Lung (tissue), 12 donors: Measurements from ENCODE around the gene OR6J1. TPM values are rescaled to one million over a fixed set of nuclear protein-coding genes. Genes with fewer than 3 reads are reported as not detected.

Experiments
- ATAC-seq: fragments of 200-7000 bp; cut with Tn5 transposase; one replicate; pipeline ENCODE4 v1.9.1; 2020; ENCODE audit warnings: moderate number of reproducible peaks; ENCODE audit not compliant: insufficient read depth, low FRiP score
- DNase-seq, 3 donors: peaks; one replicate each; pipeline ENCODE4 v3.0.0-alpha.2; 2013 to 2017
- H3K27ac ChIP-seq, 2 donors: one replicate each; pipeline ENCODE4 v1.5.1; 2013; ENCODE audit warnings: mild to moderate bottlenecking in 2 of 2, moderate library complexity in 2 of 2, control low read depth in 1 of 2, inconsistent platforms in 1 of 2, low read depth in 1 of 2, low read length in 1 of 2
- H3K27me3 ChIP-seq, 3 donors: one replicate each; pipeline ENCODE4 v1.5.1; 2013; ENCODE audit warnings: low read length in 2 of 3; ENCODE audit not compliant: control insufficient read depth in 3 of 3, insufficient read depth in 3 of 3
- H3K36me3 ChIP-seq, 4 donors: one replicate each; pipeline ENCODE4 v1.5.1; 2013; ENCODE audit warnings: low read length in 4 of 4, mild to moderate bottlenecking in 1 of 4, moderate library complexity in 1 of 4; ENCODE audit not compliant: control insufficient read depth in 4 of 4, insufficient read depth in 4 of 4
- H3K4me1 ChIP-seq, 5 donors: one replicate each; pipeline ENCODE4 v1.5.1; 2013; ENCODE audit warnings: low read length in 5 of 5, mild to moderate bottlenecking in 2 of 5, moderate library complexity in 1 of 5; ENCODE audit not compliant: control insufficient read depth in 5 of 5, insufficient read depth in 5 of 5
- H3K4me3 ChIP-seq: one replicate; pipeline ENCODE4 v1.5.1; 2013; ENCODE audit warnings: mild to moderate bottlenecking, control low read depth, moderate library complexity
- H3K9ac ChIP-seq, 2 donors: one replicate each; pipeline ENCODE4 v1.5.1; 2013; ENCODE audit warnings: low read length in 2 of 2, control low read depth in 1 of 2; ENCODE audit not compliant: insufficient read depth in 1 of 2
- H3K9me3 ChIP-seq, 4 donors: one replicate each; pipeline ENCODE4 v1.5.1; 2013; ENCODE audit warnings: low read length in 3 of 4, mild to moderate bottlenecking in 1 of 4, moderate library complexity in 1 of 4; ENCODE audit not compliant: control insufficient read depth in 4 of 4, insufficient read depth in 3 of 4
- WGBS, 2 donors: extraction: QIAGEN DNeasy Blood & Tissue Kit; methylation state at CpG; one replicate each; pipeline ENCODE4 v1.1.7; 2013; 5-methylcytosine and 5-hydroxymethylcytosine counted together
- polyA plus RNA-seq, 2 donors: library from polyadenylated mRNA; stranded (reverse); fragments of 200-250 nt; gene quantifications; one replicate each; pipeline ENCODE4 v1.2.1, GENCODE V29; 2013
- total RNA-seq, 2 donors: library from RNA; depleted of rRNA in 1 of 2; stranded (reverse); fragments of >200 nt in 1 of 2; gene quantifications; one replicate each; pipeline ENCODE4 v1.2.1, GENCODE V29; 2014 to 2021
- TF ChIP-seq, protein P1 (sequence below): IDR thresholded peaks from 2 replicates; pipeline ENCODE4 v1.5.1; 2012; ENCODE audit warnings: mild to moderate bottlenecking; ENCODE audit errors: control extremely low read depth, extremely low read depth
- donor health status: control.
- donor health status: control.
- donor health status: Bipolar disorder and iron deficiency.
- donor health status: healthy.
- donor health status: DM: yes; HTN: yes; CAD: no.

The OR6J1 gene
- total and polyA plus RNA-seq, 4 donors: 0.11 TPM; not detected in 3

- WGBS, 2 donors: 18 to 38% methylated on average over 6 of the region's 6 CpGs
- TF ChIP-seq, protein P1, sequence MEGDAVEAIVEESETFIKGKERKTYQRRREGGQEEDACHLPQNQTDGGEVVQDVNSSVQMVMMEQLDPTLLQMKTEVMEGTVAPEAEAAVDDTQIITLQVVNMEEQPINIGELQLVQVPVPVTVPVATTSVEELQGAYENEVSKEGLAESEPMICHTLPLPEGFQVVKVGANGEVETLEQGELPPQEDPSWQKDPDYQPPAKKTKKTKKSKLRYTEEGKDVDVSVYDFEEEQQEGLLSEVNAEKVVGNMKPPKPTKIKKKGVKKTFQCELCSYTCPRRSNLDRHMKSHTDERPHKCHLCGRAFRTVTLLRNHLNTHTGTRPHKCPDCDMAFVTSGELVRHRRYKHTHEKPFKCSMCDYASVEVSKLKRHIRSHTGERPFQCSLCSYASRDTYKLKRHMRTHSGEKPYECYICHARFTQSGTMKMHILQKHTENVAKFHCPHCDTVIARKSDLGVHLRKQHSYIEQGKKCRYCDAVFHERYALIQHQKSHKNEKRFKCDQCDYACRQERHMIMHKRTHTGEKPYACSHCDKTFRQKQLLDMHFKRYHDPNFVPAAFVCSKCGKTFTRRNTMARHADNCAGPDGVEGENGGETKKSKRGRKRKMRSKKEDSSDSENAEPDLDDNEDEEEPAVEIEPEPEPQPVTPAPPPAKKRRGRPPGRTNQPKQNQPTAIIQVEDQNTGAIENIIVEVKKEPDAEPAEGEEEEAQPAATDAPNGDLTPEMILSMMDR: no peak
- Histone ChIP-seq H3K4me1 (peaks cover 0 to 8% (median 4%) of the 10 kb centered on the region in 5 donors), H3K36me3 (peaks cover 0 to 23% (median 15%) of the 10 kb centered on the region in 4 donors), H3K4me3 (no peak overlapping the region), H3K27me3 (no peaks in the 10 kb centered on the region), H3K27ac (peak overlapping the region; percentile 24 to 64), H3K9me3 (no peaks in the 10 kb centered on the region), H3K9ac (no peak overlapping the region)
- ATAC-seq (peak; percentile 51), DNase-seq (peak; percentile 48 to 60 (median 49))
Measured at GRCh38 chr14:22614240-22614799, 29.8 kb downstream of the OR6J1 start.

DNA sequence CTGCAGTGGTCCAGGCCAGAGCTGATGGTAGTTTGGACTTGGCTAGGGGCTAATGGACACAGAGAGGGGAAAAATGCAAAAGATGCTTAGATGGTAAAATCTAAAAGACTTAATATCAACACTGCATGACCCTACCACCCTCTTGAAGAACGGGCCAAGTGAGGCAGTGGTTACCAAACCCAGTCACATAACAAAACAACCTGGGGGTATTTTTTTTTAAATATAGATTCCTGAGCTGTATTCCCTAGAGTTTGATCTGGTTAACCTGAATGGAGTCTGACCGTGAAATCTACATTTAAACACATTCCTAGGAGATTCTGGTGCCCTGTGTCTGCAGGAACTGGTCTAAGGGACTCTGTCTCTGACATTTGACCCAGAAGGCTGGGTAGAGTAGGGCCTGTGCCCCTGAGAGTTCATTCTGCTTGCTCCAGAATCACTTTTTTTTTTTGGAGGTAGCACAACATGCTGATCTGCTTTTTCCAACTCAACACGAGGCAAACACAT lies 30.4 kb downstream of the OR6J1 start:
- TF ChIP-seq, protein P1: no peak
- Histone ChIP-seq H3K27me3 (no peaks in the 10 kb centered on the region), H3K27ac (peak overlapping the region in 1 of 2 donors; percentile 64), H3K9ac (no peak overlapping the region), H3K36me3 (peaks cover 0 to 24% (median 15%) of the 10 kb centered on the region in 4 donors), H3K9me3 (no peaks in the 10 kb centered on the region), H3K4me1 (peaks cover 0 to 8% (median 4%) of the 10 kb centered on the region in 5 donors), H3K4me3 (no peak overlapping the region)
- WGBS, 2 donors: 50 to 69% methylated on average over 3 of the region's 3 CpGs
- no peak for ATAC-seq
- no peak for DNase-seq

GRCh38 chr14:22613106-22613695 lies 31.0 kb downstream of the OR6J1 start:
- H3K27me3 ChIP-seq: no peaks in the 10 kb centered on the region
- H3K4me3 ChIP-seq: no peak overlapping the region
- peaks cover 0 to 28% (median 18%) of the 10 kb centered on the region in 4 donors for H3K36me3 ChIP-seq
- DNase-seq: no peak
- H3K4me1 ChIP-seq: peaks cover 0 to 8% (median 4%) of the 10 kb centered on the region in 5 donors
- TF ChIP-seq, protein P1: no peak
- 48 to 69% methylated on average over 2 of the region's 2 CpGs for WGBS, 2 donors
- peak overlapping the region in 1 of 2 donors; percentile 60 for H3K27ac ChIP-seq
- H3K9ac ChIP-seq: no peak overlapping the region
- ATAC-seq: no peak
- H3K9me3 ChIP-seq: no peaks in the 10 kb centered on the region
